Brain microvascular endothelial cell (primary cell): ENCODE data around the gene PAN2.

Experiments used
- DNase-seq: peaks from one replicate; pipeline ENCODE4 v3.0.0-alpha.2; 2020
- H3K27ac ChIP-seq: fragments of 250-450 bp; sonication (Bioruptor Pico); 2 replicates; pipeline ENCODE4 v1.5.1; 2020; ENCODE audit warnings: mild to moderate bottlenecking, moderate library complexity
- H3K27me3 ChIP-seq: fragments of 250-450 bp; sonication (Bioruptor Pico); replicated peaks from 2 replicates; pipeline ENCODE4 v1.5.1; 2020; ENCODE audit warnings: mild to moderate bottlenecking
- H3K36me3 ChIP-seq: fragments of 250-450 bp; sonication (Bioruptor Pico); replicated peaks from 2 replicates; pipeline ENCODE4 v1.5.1; 2020; ENCODE audit warnings: mild to moderate bottlenecking
- H3K4me3 ChIP-seq: 2 replicates; pipeline ENCODE4 v1.5.1; 2011; ENCODE audit warnings: low read depth, mild to moderate bottlenecking, control low read depth, low read length, moderate library complexity
- in situ Hi-C: cut with HindIII; loops from 2 replicates; pipeline ENCODE4 v1.10.0; 2017; ENCODE audit warnings: low sequenced_read_pairs, low pct_ligation_motif_present
- TF ChIP-seq, protein P1 (sequence below): IDR thresholded peaks from 2 replicates; pipeline ENCODE4 v1.5.1; 2011; ENCODE audit warnings: low read depth, mild to moderate bottlenecking, moderate library complexity, low read length, control low read depth, inconsistent platforms; ENCODE audit errors: missing control alignments

Gene PAN2

DNA sequence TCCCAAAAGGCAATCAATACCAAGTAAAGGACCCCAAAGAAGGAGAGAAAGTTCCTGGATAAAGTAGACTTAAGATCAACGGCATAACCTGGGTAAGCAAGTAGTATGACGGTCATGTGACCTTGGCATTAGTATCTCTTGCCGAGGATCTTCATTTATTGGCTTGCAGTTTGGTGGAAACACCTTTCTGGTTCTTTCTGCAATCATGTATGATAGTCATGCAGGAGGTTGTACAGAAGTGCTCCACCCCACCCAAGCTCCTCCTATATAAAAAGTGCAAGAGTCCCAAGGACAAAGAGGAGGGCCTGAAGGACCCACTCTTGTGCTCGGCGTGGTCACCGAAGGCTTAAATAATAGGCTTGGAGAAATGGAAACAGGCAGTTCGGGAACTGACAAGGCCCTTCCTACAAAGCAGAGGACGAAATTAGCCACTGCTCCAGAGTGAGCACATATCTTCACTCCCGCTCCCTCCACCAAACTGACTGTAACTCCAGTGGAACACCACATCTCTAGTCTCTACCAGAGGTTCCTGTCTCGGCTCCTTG, 34.4 kb downstream of the PAN2 start:
- DNase-seq = no peak
- Histone ChIP-seq H3K27ac (peak overlapping the region; percentile 80), H3K4me3 (peak overlapping the region; percentile 93), H3K36me3 (peaks cover 9% of the 10 kb centered on the region), H3K27me3 (no peaks in the 10 kb centered on the region)
- TF ChIP-seq, protein P1, sequence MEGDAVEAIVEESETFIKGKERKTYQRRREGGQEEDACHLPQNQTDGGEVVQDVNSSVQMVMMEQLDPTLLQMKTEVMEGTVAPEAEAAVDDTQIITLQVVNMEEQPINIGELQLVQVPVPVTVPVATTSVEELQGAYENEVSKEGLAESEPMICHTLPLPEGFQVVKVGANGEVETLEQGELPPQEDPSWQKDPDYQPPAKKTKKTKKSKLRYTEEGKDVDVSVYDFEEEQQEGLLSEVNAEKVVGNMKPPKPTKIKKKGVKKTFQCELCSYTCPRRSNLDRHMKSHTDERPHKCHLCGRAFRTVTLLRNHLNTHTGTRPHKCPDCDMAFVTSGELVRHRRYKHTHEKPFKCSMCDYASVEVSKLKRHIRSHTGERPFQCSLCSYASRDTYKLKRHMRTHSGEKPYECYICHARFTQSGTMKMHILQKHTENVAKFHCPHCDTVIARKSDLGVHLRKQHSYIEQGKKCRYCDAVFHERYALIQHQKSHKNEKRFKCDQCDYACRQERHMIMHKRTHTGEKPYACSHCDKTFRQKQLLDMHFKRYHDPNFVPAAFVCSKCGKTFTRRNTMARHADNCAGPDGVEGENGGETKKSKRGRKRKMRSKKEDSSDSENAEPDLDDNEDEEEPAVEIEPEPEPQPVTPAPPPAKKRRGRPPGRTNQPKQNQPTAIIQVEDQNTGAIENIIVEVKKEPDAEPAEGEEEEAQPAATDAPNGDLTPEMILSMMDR = no peak
- in situ Hi-C loops = no loop called here

DNA sequence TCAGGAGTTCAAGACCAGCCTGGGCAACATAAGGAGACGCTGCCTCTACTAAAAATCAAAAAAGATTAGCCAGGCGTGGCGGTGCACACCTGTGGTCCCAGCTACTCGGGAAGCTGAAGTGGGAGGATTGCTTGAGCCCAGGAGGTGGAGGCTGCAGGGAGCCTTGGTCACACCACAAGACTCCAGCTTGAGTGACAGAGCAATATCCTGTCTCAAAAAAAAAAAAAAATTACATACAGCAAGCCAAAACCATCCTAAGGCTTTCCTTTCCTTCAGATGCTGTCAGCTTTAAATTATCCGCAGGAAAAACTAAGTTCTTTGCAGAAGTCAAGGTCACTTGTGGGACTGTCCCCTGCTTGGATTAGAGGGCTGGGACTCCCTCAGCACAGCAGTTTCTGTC, 35.0 kb downstream of the PAN2 start:
- Histone ChIP-seq H3K27me3 (no peaks in the 10 kb centered on the region), H3K27ac (no peak overlapping the region), H3K4me3 (peak overlapping the region; percentile 93), H3K36me3 (peaks cover 9% of the 10 kb centered on the region)
- in situ Hi-C loops = no loop called here
- TF ChIP-seq, protein P1 = no peak
- no peak for DNase-seq

DNA sequence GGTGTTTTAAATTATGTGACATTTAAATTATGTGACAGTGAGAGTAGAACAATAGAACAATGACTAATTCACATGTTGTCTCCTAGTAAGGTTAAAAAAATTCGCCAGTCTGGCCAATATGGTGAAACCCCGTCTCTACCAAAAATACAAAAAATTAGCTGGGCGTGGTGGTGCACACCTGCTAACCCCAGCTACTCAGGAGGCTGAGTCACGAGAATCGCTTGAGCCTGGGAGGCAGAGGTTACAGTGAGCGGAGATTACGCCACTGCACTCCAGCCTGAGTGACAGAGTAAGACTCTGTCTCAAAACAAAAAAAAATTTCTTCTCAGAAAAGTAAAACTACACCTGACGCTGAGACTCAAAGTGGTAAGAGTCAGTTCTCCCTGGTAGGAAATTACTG, 36.4 kb downstream of the PAN2 start:
- in situ Hi-C loops = no loop called here
- H3K27me3 ChIP-seq = no peaks in the 10 kb centered on the region
- peaks cover 9% of the 10 kb centered on the region for H3K36me3 ChIP-seq
- DNase-seq = no peak
- TF ChIP-seq, protein P1 = no peak
- no peak overlapping the region for H3K27ac ChIP-seq
- no peak overlapping the region for H3K4me3 ChIP-seq

DNA sequence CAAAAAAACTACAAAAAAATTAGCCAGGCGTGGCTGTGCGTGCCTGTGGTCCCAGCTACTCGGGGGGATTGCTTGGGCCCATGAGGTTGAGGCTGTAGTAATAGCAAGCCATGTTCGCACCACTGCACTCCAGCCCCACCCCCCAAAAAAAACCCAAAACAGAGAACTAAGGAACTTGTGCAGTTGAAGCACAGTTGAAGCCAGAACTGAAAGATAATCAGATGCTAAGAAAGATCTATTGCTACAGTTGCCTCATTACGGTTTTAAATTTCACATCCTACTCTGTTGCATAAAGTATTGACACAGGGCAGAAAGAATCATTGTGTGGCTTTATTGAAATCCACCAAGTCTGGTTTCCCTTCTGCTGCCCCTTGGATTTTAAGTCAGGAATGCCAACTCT, 37.5 kb downstream of the PAN2 start:
- H3K27ac ChIP-seq = no peak overlapping the region
- in situ Hi-C loops = no loop called here

DNA sequence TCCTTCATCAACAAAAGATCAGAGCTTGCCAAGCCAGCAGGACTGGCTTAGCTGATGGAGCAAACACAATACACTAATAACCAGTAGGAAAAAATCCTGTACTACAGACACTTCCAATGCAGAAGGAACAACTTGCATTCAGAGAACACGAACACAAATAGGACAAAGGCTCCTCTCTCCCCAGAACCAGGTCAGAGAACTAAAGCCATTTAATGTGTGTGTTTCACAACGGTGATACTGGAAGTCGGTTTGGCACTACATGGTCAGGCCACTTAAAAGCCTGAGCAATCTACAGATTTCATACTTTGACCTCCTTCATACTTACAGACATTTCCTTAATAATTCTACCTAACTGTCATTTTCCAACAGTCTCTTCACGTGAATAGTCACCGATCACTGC, 40.0 kb downstream of the PAN2 start:
- in situ Hi-C loops = no loop called here
- H3K36me3 ChIP-seq = peaks cover 14% of the 10 kb centered on the region
- no peak overlapping the region for H3K27ac ChIP-seq

More for the DNA sequence above, 37.5 kb downstream of the PAN2 start:
- H3K36me3 ChIP-seq = peaks cover 10% of the 10 kb centered on the region
- no peaks in the 10 kb centered on the region for H3K27me3 ChIP-seq
- TF ChIP-seq, protein P1 = no peak
- DNase-seq = no peak
- H3K4me3 ChIP-seq = no peak overlapping the region

More for the DNA sequence above, 40.0 kb downstream of the PAN2 start:
- TF ChIP-seq, protein P1 = no peak
- H3K27me3 ChIP-seq = no peaks in the 10 kb centered on the region
- no peak overlapping the region for H3K4me3 ChIP-seq
- no peak for DNase-seq
